GM12878 (cell line): ENCODE measurements around the gene CD72. TPM values are rescaled to one million over a fixed set of nuclear protein-coding genes. Genes with fewer than 3 reads are reported as not detected.

ENCODE experiments used
- ATAC-seq: fragments of 200-7000 bp; cut with Tn5 transposase; 3 replicates; pipeline ENCODE4 v1.9.1; 2020; ENCODE audit warnings: mild to moderate bottlenecking, moderate library complexity
- BruUV-seq: library from RNA; stranded (reverse); fragments of 400-500 nt; replicated peaks from 2 replicates; lab custom pipeline; 2021; lab: Mats Ljungman, UMichigan
- CTCF ChIA-PET: fragments of 300-600 bp; sonication (Branson Sonifier 250); formaldehyde crosslinking; extraction: SDS; loops from one replicate; lab custom pipeline; 2021; ENCODE audit warnings: inconsistent platforms; lab: Yijun Ruan, JAX
- POLR2A ChIA-PET: fragments of 350-600 bp; formaldehyde crosslinking; extraction: SDS; loops from one replicate; lab custom pipeline; 2021; ENCODE audit warnings: inconsistent platforms; lab: Charles Lee
- RAD21 ChIA-PET: fragments of 300-600 bp; sonication (Branson Sonifier 250); formaldehyde crosslinking; loops from one replicate; lab custom pipeline; 2023; ENCODE audit warnings: antibody characterized with exemption; ENCODE audit not compliant: unreplicated experiment; lab: Charles Lee
- SMC1A ChIA-PET: fragments of 300-600 bp; sonication (Branson Sonifier 250); formaldehyde crosslinking; loops from one replicate; lab custom pipeline; 2023; ENCODE audit not compliant: unreplicated experiment, uncharacterized antibody; lab: Charles Lee
- DNase-seq: peaks from one replicate; pipeline ENCODE4 v3.0.0-alpha.2; 2011; ENCODE audit warnings: low read depth, low spot score
- FAIRE-seq: peaks from 3 replicates; lab custom pipeline; 2011; peaks lifted over from hg19 to GRCh38; lab: Jason Lieb, UNC
- H2AFZ ChIP-seq: 2 replicates; pipeline ENCODE4 v1.6.0; 2011; ENCODE audit warnings: low read depth, low read length, control low read depth; ENCODE audit not compliant: control insufficient read depth
- H3K27ac ChIP-seq: 2 replicates; pipeline ENCODE4 v1.5.1; 2011; ENCODE audit warnings: control low read depth; ENCODE audit not compliant: control insufficient read depth, insufficient read depth
- H3K27me3 ChIP-seq, 2 experiments: replicated peaks in 1 of 2; 2 replicates each; pipeline versions ENCODE4 v1.6.0 to v1.6.1; 2011; ENCODE audit warnings: low read length in 1 of 2; ENCODE audit not compliant: control insufficient read depth in 2 of 2, insufficient read depth in 2 of 2
- H3K36me3 ChIP-seq, 2 experiments: 2 replicates each; pipeline ENCODE4 v1.5.1; 2011; ENCODE audit warnings: low read length in 1 of 2; ENCODE audit not compliant: control insufficient read depth in 2 of 2, insufficient read depth in 2 of 2
- H3K4me1 ChIP-seq: 2 replicates; pipeline ENCODE4 v1.6.1; 2011; ENCODE audit warnings: mild to moderate bottlenecking, low read length, moderate library complexity, mixed read lengths; ENCODE audit not compliant: control insufficient read depth, insufficient read depth
- H3K4me2 ChIP-seq: 2 replicates; pipeline ENCODE4 v1.6.0; 2011; ENCODE audit warnings: control low read depth; ENCODE audit not compliant: control insufficient read depth, insufficient read depth
- H3K4me3 ChIP-seq: fragments of 200-600 bp; sonication (generic); 2 replicates; pipeline ENCODE4 v1.5.1; 2016
- H3K79me2 ChIP-seq: 2 replicates; pipeline ENCODE4 v1.6.0; 2011; ENCODE audit warnings: low read length; ENCODE audit not compliant: control insufficient read depth, insufficient read depth
- H3K9ac ChIP-seq: 2 replicates; pipeline ENCODE4 v1.8.0; 2011; ENCODE audit warnings: low read length, control low read depth, mixed read lengths; ENCODE audit not compliant: control insufficient read depth, insufficient read depth
- H3K9me3 ChIP-seq: replicated peaks from 3 replicates; pipeline ENCODE4 v1.5.1; 2011; ENCODE audit warnings: mild to moderate bottlenecking, low read length; ENCODE audit not compliant: control insufficient read depth, insufficient read depth
- H4K20me1 ChIP-seq: 2 replicates; pipeline ENCODE4 v1.6.0; 2011; ENCODE audit not compliant: control insufficient read depth, insufficient read depth
- HDGF ChIP-seq: fragments of 450-650 bp; IDR thresholded peaks from 2 replicates; pipeline ENCODE4 v1.6.1; 2016; ENCODE audit warnings: antibody characterized with exemption
- IKZF2 ChIP-seq, 2 experiments: fragments of 450-650 bp; IDR thresholded peaks; 2 replicates each; pipeline ENCODE4 v1.6.1; 2017; ENCODE audit warnings: mild to moderate bottlenecking in 2 of 2, moderate library complexity in 2 of 2
- NR2F1 ChIP-seq: fragments of 450-650 bp; conservative IDR thresholded peaks from 2 replicates; pipeline ENCODE4 v1.6.1; 2017; ENCODE audit warnings: mild to moderate bottlenecking
- POLR2A ChIP-seq: IDR thresholded peaks from 2 replicates; pipeline ENCODE4 v1.6.1; 2011; ENCODE audit warnings: low read depth, mild to moderate bottlenecking, low read length
- RAD51 ChIP-seq: fragments of 450-650 bp; IDR thresholded peaks from 2 replicates; pipeline ENCODE4 v1.6.1; 2016; ENCODE audit warnings: moderate library complexity, mild to moderate bottlenecking, inconsistent platforms
- RCOR1 ChIP-seq: conservative IDR thresholded peaks from 2 replicates; pipeline ENCODE4 v1.6.1; 2012; ENCODE audit warnings: low read depth, low read length, improper control_type of control experiment
- SREBF2 ChIP-seq: IDR thresholded peaks from 2 replicates; pipeline ENCODE4 v1.6.1; 2012; ENCODE audit warnings: mild to moderate bottlenecking, low read length
- STAT3 ChIP-seq: IDR thresholded peaks from 2 replicates; pipeline ENCODE4 v1.6.1; 2011; ENCODE audit warnings: low read depth, low read length, improper control_type of control experiment
- ZNF622 ChIP-seq: fragments of 450-650 bp; IDR thresholded peaks from 2 replicates; pipeline ENCODE4 v1.6.1; 2017; ENCODE audit warnings: mild to moderate bottlenecking, inconsistent platforms
- WGBS: methylation state at CpG from one replicate; pipeline ENCODE4 v1.1.6; 2016; ENCODE audit warnings: low lambda C conversion rate; ENCODE audit not compliant: insufficient replicate concordance, insufficient coverage; ENCODE audit errors: missing lambda C conversion rate; 5-methylcytosine and 5-hydroxymethylcytosine counted together
- in situ Hi-C: fragments of 300-500 bp; cut with MboI; formaldehyde crosslinking; loops from 9 replicates; pipeline ENCODE4 v1.14.3; 2018; ENCODE audit warnings: mixed read lengths
- intact Hi-C: fragments of 100-400 bp; cut with micrococcal nuclease; formaldehyde crosslinking; loops from one replicate; pipeline ENCODE4 v1.14.2; 2022; ENCODE audit not compliant: unreplicated experiment
- polyA plus RNA-seq, 11 experiments: library from polyadenylated mRNA; depleted of rRNA in 4 of 11; unstranded in 6 of 11; stranded (reverse) in 5 of 11; fragments of >200 nt; fragmentation: Nextera tagmentation in 4 of 11; fragmentation: Illumina TruSeq in 1 of 11; extraction: Ambion mirVana in 4 of 11; extraction: Trizol in 1 of 11; gene quantifications; 1 replicate in 1 of 11; 2 replicates in 10 of 11; pipeline versions ENCODE4 v1.2.1 to v1.2.3, GENCODE V29; 2011 to 2016; ENCODE audit warnings: inconsistent platforms in 2 of 11, missing spikeins in 2 of 11, low read depth in 1 of 11
- total RNA-seq, 4 experiments: library from RNA; depleted of rRNA in 3 of 4; stranded (reverse); fragments of >200 nt in 3 of 4; fragmentation: Illumina TruSeq in 1 of 4; extraction: Trizol in 1 of 4; gene quantifications; 2 replicates each; pipeline versions ENCODE4 v1.2.1 to v1.2.3, GENCODE V29; 2013 to 2021
- TF ChIP-seq, protein P1 (sequence below): IDR thresholded peaks from 2 replicates; pipeline ENCODE4 v1.6.1; 2011; ENCODE audit warnings: low read depth, mild to moderate bottlenecking, low read length, moderate library complexity, borderline replicate concordance; ENCODE audit errors: extremely low read depth
- TF ChIP-seq, protein P2 (sequence below): fragments of 450-650 bp; IDR thresholded peaks from 2 replicates; pipeline ENCODE4 v1.6.1; 2018; ENCODE audit warnings: borderline replicate concordance, mild to moderate bottlenecking; ENCODE audit not compliant: partially characterized antibody

The CD72 gene
- total and polyA plus RNA-seq, 10 of the 15 experiments (the other 5 are each of a cell fraction or from before 2014, with no cell fraction given): 2.1 to 14.2 (median 4.4) TPM

DNA sequence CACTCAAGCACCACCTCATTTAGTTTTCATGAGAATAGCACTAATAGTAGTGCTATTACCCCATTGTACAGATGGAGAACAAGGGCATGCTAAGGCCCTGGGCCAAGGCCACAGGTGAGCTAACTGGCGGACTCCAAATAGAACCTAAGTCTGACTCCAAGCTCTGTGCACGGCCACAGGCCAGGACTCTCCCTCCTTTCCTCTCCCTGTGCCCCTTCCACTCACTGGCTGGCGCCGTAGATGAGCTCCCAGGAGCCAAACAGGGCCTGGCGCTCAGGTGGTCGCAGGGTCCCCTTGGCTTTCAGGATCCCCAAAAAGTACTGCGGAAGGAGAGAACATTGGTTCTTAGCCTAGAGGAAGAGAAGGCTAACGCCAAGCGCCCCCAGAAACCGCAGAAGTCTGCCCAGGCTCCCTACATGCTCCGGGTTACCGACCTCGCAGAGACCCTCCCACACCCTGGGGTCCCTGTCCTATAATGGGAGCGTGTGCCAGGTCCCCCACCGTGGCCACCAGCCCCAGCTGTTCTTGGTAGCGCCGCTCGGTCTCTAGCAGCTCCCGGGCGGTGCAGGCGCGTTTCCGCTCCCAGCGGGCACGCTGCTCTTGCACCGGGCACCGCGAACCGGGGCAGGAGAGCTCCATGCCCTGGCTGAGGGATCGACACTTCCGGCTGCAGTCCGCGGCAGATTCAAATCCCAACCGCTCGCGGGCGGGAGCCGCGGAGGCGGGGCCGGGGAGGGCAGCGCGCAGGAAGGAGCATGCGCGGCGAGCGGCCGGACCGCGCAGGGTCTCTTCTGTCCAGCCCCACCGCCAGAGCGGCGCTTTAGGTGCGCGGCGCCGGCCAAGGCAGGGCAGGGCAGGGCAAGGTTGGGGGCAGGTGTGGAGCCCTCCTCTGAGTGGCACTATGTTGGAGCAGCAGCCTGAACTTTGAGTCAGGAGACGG, 46.6 kb upstream of the CD72 start, which contains the start of gene ARHGEF39 (continued):
- TF ChIP-seq ZNF622 (no peak), NR2F1 (no peak), IKZF2 (IDR thresholded peaks at IDR 0.05) (peak in 1 of 2 experiments; percentile 52; a peak in 1 of 4 replicates), STAT3 (no peak), SREBF2 (no peak), HDGF (peak; percentile 33; the same call in 1 of the 2 replicates), RCOR1 (no peak)
- TF ChIP-seq, protein P1, sequence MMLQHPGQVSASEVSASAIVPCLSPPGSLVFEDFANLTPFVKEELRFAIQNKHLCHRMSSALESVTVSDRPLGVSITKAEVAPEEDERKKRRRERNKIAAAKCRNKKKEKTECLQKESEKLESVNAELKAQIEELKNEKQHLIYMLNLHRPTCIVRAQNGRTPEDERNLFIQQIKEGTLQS: no peak
- TF ChIP-seq, all 136 proteins: peak for 30

DNA sequence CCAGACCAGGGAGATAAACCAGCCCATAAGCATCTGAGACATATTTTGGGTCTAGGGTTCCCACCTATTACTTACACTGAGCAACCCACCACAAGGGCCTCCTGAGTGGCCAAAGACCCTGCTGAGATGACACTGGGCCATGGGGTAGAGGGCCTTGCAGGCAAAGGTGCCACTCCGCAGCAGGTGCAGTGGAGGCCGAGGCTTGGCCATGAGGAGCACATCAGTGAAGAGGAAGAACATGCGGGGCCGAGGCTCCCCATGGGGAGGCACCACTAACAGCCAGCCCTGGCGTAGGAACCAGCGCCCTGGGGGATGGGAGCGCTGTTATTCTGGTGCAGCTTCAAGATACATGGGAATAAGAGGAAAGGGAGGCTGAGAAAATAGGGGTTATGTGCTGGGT, 44.2 kb upstream of the CD72 start:
- Histone ChIP-seq H4K20me1 (no peaks in the 10 kb centered on the region), H3K4me2 (peak overlapping the region; percentile 82), H2AFZ (no peak overlapping the region), H3K27me3 (no peaks in the 10 kb centered on the region), H3K36me3 (peaks cover 6 to 9% of the 10 kb centered on the region in 2 experiments; a peak in 3 of 4 replicates), H3K9me3 (no peaks in the 10 kb centered on the region), H3K4me3 (no peak overlapping the region), H3K4me1 (peaks cover 40% of the 10 kb centered on the region), H3K79me2 (peaks cover 43% of the 10 kb centered on the region), H3K27ac (peak overlapping the region; percentile 45; the same call in 1 of the 2 replicates), H3K9ac (peak overlapping the region; percentile 9; the same call in 1 of the 2 replicates)
- FAIRE-seq (no peak), ATAC-seq (no peak), DNase-seq (no peak)
- no TSS peak for BruUV-seq
- intact Hi-C loops (no loop called here), in situ Hi-C loops (no loop called here)
- CTCF ChIA-PET: interaction anchor here (0.6 to 13.5 kb wide), 13 partner anchors 9 to 163 kb away, joined by 3 to 227 read pairs (median 14); partner anchors contain the start of genes CA9, CREB3, SIT1 and TLN1
- RAD21 ChIA-PET: interaction anchor here (0.6 to 9.7 kb wide), 8 partner anchors 15 to 164 kb away, joined by 3 to 95 read pairs (median 10); partner anchors contain the start of genes CREB3, SIT1 and TLN1
- TF ChIP-seq POLR2A (0 out of 2 replicates have a peak, but pooled peaks have one; percentile 8), RAD51 (no peak)
- TF ChIP-seq, protein P2, sequence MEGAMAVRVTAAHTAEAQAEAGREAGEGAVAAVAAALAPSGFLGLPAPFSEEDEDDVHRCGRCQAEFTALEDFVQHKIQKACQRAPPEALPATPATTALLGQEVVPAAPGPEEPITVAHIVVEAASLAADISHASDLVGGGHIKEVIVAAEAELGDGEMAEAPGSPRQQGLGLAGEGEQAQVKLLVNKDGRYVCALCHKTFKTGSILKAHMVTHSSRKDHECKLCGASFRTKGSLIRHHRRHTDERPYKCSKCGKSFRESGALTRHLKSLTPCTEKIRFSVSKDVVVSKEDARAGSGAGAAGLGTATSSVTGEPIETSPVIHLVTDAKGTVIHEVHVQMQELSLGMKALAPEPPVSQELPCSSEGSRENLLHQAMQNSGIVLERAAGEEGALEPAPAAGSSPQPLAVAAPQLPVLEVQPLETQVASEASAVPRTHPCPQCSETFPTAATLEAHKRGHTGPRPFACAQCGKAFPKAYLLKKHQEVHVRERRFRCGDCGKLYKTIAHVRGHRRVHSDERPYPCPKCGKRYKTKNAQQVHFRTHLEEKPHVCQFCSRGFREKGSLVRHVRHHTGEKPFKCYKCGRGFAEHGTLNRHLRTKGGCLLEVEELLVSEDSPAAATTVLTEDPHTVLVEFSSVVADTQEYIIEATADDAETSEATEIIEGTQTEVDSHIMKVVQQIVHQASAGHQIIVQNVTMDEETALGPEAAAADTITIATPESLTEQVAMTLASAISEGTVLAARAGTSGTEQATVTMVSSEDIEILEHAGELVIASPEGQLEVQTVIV: no peak
- WGBS: 90% methylated on average over 7 of the region's 7 CpGs
- SMC1A ChIA-PET: interaction anchor here (0.6 to 12.5 kb wide), 5 partner anchors 9 to 67 kb away, joined by 4 to 145 read pairs (median 65); partner anchors contain the start of genes CREB3, SIT1 and TLN1
- POLR2A ChIA-PET: interaction anchor here (0.7 to 10.9 kb wide), 5 partner anchors 14 to 67 kb away, joined by 3 to 163 read pairs (median 9); partner anchors contain the start of genes CREB3, SIT1, TESK1 and TLN1
